Mammary epithelial cell (primary cell): ENCODE measurements around the gene MLH3.

Experiments used
- CTCF ChIP-seq, 2 donors: IDR thresholded peaks in 1 of 2; conservative IDR thresholded peaks in 1 of 2; 2 replicates each; pipeline ENCODE4 v1.5.1; 2011 to 2012; ENCODE audit warnings: inconsistent platforms in 2 of 2, low read length in 2 of 2, mild to moderate bottlenecking in 2 of 2, control low read depth in 1 of 2, low read depth in 1 of 2; ENCODE audit not compliant: insufficient read depth in 1 of 2; ENCODE audit errors: extremely low read depth in 1 of 2
- EZH2 ChIP-seq: IDR thresholded peaks from 2 replicates; pipeline ENCODE4 v1.6.1; 2012; ENCODE audit warnings: low read length, inconsistent platforms, borderline replicate concordance

GRCh38 chr14:75040959-75041358 lies 10.3 kb downstream of the MLH3 start:
- no peak for TF ChIP-seq EZH2
- TF ChIP-seq CTCF (conservative IDR thresholded peaks at IDR 0.05 in 1 of 2, IDR thresholded peaks at IDR 0.05 in 1 of 2; ENCODE audit: extremely low read depth in 1 of 2, insufficient read depth in 1 of 2, low read depth in 1 of 2, low read length in 2 of 2) = no peak
